GM12891 (cell line): ENCODE measurements around the gene HLA-DPA1.
A peak's percentile ranks its signal among the peaks of the same experiment; 100 is the strongest.

ENCODE experiments used
- POLR2A ChIP-seq: IDR thresholded peaks from 2 replicates; pipeline ENCODE4 v1.6.1; 2011; ENCODE audit warnings: low read depth, low read length, control low read depth
- POLR2AphosphoS5 ChIP-seq: IDR thresholded peaks from 2 replicates; pipeline ENCODE4 v1.6.1; 2011; ENCODE audit warnings: low read depth, low read length, control low read depth
- POU2F2 ChIP-seq: IDR thresholded peaks from 2 replicates; pipeline ENCODE4 v1.6.1; 2011; ENCODE audit warnings: low read depth, mild to moderate bottlenecking, control low read depth, low read length, moderate library complexity
- TAF1 ChIP-seq: IDR thresholded peaks from 2 replicates; pipeline ENCODE4 v1.6.1; 2011; ENCODE audit warnings: low read depth, low read length, control low read depth

- TF ChIP-seq POLR2AphosphoS5, result peak; percentile 41
- peak; percentile 73; the same call in 1 of the 2 replicates for TF ChIP-seq POLR2A
- no peak for TF ChIP-seq TAF1
- TF ChIP-seq POU2F2, result no peak
Measured at GRCh38 chr6:33072508-33073100, 845 bp downstream of the HLA-DPA1 start.
